ENCODE data around the gene PGS1.
A peak's percentile ranks its signal among the peaks of the same experiment; 100 is the strongest.

The PGS1 gene

DNA sequence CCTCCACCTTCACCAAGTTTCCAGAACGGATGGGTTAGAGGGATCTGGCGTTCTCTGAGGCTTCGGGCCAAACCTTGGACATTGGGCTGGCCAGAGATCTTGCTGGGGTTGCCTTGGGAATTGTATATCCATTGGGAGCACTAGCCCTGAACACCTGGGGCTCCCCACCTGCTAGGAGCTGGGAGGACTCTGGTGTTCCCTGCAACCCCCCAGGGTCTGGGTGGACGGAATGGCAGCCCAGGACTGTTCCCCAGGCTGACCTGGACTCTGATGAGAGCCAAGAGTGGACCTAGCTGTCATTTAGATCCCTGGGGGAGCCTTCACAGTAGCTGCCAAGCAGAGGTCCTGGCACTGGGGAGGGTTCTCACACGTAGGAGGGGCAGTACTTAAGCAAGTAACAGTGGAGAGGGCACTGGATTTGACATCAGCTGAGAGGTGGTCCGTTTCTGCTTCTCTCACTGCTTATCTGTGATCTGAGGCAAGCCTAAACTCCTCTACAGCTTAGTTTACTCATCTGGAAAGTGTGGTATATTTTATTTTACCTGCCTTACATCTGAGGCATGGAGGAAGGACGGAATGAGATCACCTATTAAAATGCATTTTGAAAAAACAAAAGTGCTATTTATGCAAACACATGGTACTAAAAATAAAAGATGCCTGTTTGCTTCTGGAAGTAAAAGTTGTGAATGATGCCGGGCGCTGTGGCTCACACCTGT, 30.2 kb upstream of the PGS1 start:
- DNase-seq (ENCODE audit: insufficient read length) = no peak
- TF ChIP-seq TAF1 (IDR thresholded peaks at IDR 0.05; ENCODE audit: borderline replicate concordance, low read depth, low read length) = no peak
- no peak for TF ChIP-seq POLR2A (IDR thresholded peaks at IDR 0.05; ENCODE audit: low read depth, low read length)
- no peak for TF ChIP-seq POLR2AphosphoS5 (IDR thresholded peaks at IDR 0.05; ENCODE audit: low read depth, low read length)
- FAIRE-seq = no peak

DNA sequence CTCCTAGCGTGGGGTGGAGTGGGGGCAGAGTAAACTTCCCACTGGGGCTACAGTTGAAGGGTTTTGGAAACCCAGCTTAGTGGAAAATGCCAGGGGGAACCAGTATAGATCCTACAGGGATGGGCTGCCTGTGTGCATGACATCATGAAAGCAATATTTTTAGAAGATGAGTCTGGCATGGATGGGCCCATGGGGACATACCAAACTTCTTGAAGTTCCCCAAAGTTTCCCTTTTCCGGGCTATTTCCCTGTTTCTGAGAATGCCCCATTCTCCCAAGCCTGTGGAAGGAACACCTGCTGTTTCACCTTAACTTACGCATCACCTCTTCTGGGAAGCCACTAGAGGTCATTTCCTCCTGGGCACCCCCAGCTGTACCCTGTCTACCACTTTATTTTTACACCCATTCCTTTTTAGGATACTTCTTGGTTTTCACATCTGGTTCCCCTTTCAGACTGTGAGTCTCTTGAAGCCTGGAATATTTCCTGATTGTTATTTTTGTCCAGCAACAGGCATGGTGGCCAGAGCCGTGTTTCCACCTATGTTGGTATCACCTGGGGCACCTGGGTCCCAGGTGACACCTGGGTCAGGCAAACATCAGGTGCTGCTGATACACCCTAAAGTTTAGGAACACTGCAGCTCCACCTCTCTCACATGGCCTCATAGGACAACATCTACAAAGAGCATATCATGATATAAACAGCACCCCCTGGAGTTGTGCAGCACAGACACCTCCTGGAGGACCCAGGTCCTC, 28.4 kb upstream of the PGS1 start:
- TF ChIP-seq POLR2AphosphoS5 (IDR thresholded peaks at IDR 0.05; ENCODE audit: low read depth, low read length) (no peak), TAF1 (IDR thresholded peaks at IDR 0.05; ENCODE audit: borderline replicate concordance, low read depth, low read length) (no peak), POLR2A (IDR thresholded peaks at IDR 0.05; ENCODE audit: low read depth, low read length) (no peak)
- FAIRE-seq = no peak
- DNase-seq (ENCODE audit: insufficient read length) = no peak

DNA sequence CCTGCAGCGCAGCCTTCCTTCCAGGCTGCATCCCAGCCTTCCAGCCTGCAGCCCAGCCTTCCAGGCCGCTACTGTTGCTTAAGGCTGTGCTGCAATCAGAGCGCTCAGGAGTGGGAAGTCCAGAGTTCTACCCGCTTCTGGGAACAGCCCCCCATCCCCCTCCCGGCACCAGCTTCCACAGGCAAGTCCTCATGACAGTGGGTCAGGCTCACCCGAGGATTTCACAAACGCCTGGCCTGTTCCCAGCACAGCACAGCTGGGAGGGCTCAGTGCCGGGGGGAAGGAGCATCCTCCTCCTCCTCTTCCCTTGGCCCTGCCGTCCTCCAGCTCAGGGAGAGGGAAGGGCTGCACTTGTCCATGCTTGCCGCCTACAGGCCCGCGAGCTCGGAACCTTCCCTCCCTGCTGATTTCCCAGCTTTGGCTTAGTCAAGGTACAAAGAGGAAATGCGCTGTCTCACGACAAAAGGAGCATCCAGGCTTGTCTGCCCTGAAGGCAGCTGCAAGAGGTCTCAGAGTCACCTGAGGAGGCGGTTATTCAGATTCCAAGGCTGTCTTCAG, 26.9 kb upstream of the PGS1 start:
- FAIRE-seq (no peak), DNase-seq (ENCODE audit: insufficient read length) (no peak)

DNA sequence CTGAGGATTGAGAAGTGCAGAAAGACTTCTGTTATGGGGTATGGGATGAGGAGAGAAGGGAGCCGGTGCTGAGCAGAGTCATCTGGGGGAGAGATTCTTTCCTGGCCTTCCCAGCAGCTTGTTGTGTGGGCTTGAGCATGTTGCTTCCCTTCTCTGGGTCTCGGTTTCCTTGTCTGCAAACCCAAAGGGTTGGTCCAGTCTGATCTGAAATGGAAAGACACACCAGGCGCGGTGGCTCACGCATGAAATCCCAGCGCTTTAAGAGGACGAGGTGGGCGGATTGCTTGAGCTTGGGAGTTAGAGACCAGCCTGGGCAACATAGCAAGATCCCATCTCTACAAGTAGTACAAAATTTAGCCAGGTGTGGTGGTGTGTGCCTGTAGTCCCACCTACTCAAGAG, 24.6 kb upstream of the PGS1 start:
- TF ChIP-seq TAF1 (IDR thresholded peaks at IDR 0.05; ENCODE audit: borderline replicate concordance, low read depth, low read length) (no peak), POLR2AphosphoS5 (IDR thresholded peaks at IDR 0.05; ENCODE audit: low read depth, low read length) (no peak), POLR2A (IDR thresholded peaks at IDR 0.05; ENCODE audit: low read depth, low read length) (no peak)
- FAIRE-seq = no peak
- no peak for DNase-seq (ENCODE audit: insufficient read length)

More for the DNA sequence above, 26.9 kb upstream of the PGS1 start:
- TF ChIP-seq TAF1 (IDR thresholded peaks at IDR 0.05; ENCODE audit: borderline replicate concordance, low read depth, low read length) (no peak), POLR2AphosphoS5 (IDR thresholded peaks at IDR 0.05; ENCODE audit: low read depth, low read length) (no peak), POLR2A (IDR thresholded peaks at IDR 0.05; ENCODE audit: low read depth, low read length) (no peak)

DNA sequence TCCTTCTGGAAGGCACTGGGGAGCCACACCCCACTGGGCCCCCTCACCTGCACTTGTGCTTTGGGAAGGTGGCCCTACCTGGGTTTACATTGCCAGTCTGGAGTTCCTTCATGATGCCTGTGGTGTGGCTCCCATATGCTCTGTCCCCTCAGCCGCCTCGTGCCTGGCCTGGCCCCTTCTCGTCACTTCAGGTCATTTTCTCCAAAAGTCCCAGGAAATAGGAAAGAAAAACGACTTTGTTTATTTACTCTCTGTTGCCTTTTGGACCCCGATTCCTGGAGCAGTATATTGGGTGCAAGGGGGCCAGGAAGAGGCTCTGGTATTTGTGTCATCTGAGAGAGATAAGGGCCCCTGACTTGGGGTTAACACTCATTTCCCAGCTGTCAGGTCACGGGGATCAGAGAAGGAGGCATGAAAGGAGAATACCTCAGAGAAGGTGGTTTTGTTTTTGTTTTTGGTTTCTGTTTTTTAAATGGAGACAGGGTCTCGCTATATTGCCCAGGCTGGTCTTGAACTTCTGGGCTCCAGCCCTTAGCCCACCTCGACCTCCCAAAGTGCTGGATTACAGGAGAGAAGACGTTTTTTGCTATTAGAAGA, 23.3 kb upstream of the PGS1 start:
- FAIRE-seq (peak; percentile 33), DNase-seq (ENCODE audit: insufficient read length) (no peak)
- no peak for TF ChIP-seq TAF1 (IDR thresholded peaks at IDR 0.05; ENCODE audit: borderline replicate concordance, low read depth, low read length)
- TF ChIP-seq POLR2AphosphoS5 (IDR thresholded peaks at IDR 0.05; ENCODE audit: low read depth, low read length) = no peak
- TF ChIP-seq POLR2A (IDR thresholded peaks at IDR 0.05; ENCODE audit: low read depth, low read length) = no peak

DNA sequence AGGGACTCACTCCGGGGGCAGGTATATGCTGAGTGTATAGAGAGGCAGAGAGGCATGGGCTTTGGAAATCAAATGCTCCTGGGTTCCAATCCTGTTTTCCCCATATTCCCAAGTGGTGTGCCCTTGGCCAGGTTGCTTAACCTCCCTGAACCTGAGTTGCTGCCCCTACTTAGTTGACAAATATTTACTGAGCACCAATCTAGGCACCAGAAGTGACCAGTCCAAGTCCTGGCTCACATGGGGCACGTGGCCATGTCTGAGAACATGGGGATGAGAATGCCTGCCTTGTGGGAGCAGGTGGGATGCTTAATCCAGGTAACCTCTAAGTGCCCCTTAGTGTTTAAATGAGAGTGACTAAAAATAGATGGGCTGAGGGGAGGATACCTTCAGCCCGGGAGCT, 22.7 kb upstream of the PGS1 start:
- TF ChIP-seq POLR2A (IDR thresholded peaks at IDR 0.05; ENCODE audit: low read depth, low read length) = no peak
- no peak for TF ChIP-seq POLR2AphosphoS5 (IDR thresholded peaks at IDR 0.05; ENCODE audit: low read depth, low read length)
- TF ChIP-seq TAF1 (IDR thresholded peaks at IDR 0.05; ENCODE audit: borderline replicate concordance, low read depth, low read length) = no peak
- no peak for DNase-seq (ENCODE audit: insufficient read length)
- no peak for FAIRE-seq

DNA sequence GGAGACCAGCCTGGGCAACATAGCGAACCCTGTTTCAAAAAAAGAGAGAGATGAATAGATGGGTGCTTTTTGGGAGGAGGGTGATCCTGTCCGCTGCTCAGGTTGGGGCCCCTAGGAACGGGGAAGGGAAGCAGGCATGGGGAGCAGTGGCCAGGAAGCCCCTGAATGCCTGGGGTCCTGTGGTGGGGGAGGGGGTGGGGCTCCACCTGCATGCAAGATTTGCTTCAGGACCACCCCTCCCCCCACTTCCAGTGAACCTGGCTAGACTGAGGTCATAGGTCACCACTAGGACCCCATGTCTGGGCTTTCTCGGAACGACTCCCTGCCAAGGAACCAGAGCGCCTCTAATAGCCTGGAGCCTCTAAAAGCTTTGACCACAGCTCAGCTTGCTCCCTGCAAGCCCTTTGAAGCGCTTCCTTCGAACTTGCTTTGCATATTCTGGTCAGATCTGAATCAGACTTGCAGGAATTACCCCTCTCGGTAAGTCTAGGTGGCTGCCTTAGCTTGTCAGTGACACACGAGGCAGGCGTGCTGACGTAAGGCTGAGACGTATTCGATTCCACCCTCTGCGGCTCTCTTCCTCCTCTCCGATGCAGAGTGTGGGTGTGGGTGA, 22.2 kb upstream of the PGS1 start:
- peak; percentile 99 for FAIRE-seq
- no peak for TF ChIP-seq POLR2AphosphoS5 (IDR thresholded peaks at IDR 0.05; ENCODE audit: low read depth, low read length)
- TF ChIP-seq TAF1 (IDR thresholded peaks at IDR 0.05; ENCODE audit: borderline replicate concordance, low read depth, low read length) = no peak
- TF ChIP-seq POLR2A (IDR thresholded peaks at IDR 0.05; ENCODE audit: low read depth, low read length) = peak; percentile 57; the same call in 1 of the 2 replicates
- DNase-seq (ENCODE audit: insufficient read length) = peak; percentile 84

DNA sequence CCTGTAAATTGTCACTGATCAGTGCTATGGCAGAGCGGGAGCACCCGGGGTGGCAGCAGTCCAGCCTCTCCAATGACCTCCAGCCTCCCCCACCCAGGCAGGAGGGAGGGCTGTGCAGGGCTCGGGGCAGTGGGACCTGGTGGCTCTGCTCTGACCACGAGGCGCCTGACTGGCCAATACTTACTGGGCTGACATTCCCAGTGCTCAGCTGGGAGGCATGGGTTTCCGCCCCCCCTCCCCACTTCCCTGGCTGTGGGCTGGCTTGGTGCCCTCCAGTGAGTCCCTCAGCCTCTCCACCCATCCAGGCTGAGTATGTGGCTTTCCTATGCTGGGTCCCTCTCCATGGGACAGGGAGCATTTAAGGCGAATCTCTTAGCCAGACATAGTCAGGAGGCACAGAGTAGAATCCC, 21.3 kb upstream of the PGS1 start:
- DNase-seq (ENCODE audit: insufficient read length) = no peak
- TF ChIP-seq POLR2AphosphoS5 (IDR thresholded peaks at IDR 0.05; ENCODE audit: low read depth, low read length) (no peak), POLR2A (IDR thresholded peaks at IDR 0.05; ENCODE audit: low read depth, low read length) (no peak), TAF1 (IDR thresholded peaks at IDR 0.05; ENCODE audit: borderline replicate concordance, low read depth, low read length) (no peak)
- FAIRE-seq = no peak

DNA sequence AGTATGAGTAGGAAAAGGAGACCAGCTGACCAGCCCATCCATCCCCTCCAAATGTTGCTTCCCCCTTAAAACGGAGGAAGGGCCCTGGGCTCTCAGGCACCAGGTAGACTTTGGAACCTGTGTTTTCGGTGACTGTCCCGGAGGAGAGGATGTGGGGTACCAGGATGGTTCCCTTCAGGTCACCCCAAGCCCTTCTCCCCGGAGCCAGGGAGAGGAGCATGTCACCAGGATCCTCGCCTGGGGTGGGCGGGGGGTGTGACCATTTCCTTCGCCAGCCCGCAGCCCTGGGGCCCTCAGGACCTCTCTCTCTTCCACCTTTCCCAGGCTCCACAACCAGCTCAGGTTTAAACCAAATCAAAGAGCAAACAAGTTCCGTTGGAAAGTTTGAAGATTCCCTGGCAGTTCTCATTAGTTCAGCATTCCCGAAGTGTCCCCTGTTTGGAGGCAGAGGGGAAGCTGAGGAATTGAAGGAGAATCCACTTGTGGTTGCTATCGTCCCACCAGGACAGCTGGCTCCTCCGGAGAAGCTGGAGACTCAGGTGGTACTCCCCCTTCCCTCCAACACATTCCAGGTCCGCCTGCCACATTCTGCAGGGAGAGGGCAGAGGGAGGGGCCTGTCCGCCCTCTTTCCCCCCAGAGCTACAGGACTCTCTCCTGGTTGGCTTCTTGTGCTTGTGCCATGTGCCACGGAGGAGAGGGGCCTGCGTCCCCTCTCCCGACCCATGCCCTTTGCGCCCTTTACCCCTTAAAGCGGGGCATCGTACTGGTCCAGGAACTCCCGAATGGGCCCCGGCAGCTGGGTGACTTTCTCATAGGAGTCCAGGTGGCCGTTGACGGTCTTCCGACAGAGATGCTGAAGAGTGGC, 20.5 kb upstream of the PGS1 start:
- TF ChIP-seq POLR2A (IDR thresholded peaks at IDR 0.05; ENCODE audit: low read depth, low read length) (no peak), TAF1 (IDR thresholded peaks at IDR 0.05; ENCODE audit: borderline replicate concordance, low read depth, low read length) (no peak), POLR2AphosphoS5 (IDR thresholded peaks at IDR 0.05; ENCODE audit: low read depth, low read length) (no peak)
- DNase-seq (ENCODE audit: insufficient read length) (no peak), FAIRE-seq (no peak)

DNA sequence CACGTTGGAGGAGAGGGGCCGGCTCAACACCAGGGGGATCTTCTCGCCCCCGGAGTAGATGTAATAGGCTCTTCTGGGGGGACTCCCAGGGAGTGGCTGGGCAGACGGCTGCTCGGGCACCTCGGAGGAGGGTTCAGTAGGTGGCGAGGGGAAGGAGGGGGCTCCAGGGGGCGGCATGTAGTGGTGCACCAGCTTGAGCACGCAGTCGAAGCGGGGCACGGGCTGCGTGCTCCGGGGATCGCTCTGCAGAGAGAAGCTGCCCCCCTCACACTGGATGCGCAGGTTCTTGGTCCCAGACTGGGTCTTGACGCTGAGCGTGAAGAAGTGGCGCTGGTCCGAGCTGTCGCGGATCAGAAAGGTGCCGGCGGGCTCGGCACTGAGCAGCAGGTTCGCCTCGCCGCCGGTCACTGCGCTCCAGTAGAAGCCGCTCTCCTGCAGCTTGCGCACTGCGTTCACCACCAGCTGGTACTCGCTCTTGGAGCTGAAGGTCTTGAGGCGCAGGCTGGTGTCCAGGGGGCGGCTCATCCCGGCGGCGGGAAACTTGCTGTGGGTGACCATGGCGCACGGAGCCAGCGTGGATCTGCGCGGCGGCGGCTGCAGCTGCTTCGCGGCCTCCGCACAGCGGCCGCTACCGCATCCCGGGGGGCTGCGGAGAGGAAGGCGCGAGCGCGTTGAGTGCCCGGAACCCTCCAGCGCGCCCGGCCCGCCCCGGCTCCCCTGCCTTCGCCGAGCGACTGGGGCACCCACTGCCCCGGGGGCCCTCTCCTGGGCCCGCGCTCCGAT, 19.7 kb upstream of the PGS1 start:
- no peak for FAIRE-seq
- DNase-seq (ENCODE audit: insufficient read length) = no peak
- no peak for TF ChIP-seq POLR2A (IDR thresholded peaks at IDR 0.05; ENCODE audit: low read depth, low read length)
- TF ChIP-seq POLR2AphosphoS5 (IDR thresholded peaks at IDR 0.05; ENCODE audit: low read depth, low read length) = no peak
- TF ChIP-seq TAF1 (IDR thresholded peaks at IDR 0.05; ENCODE audit: borderline replicate concordance, low read depth, low read length) = no peak

Measured in GM12892 (cell line).